Immature natural killer cell (primary cell): ENCODE results near the gene PARP1. TPM values are rescaled to one million over a fixed set of nuclear protein-coding genes. Genes with fewer than 3 reads are reported as not detected.

Experiments used
- DNase-seq, 3 donors: peaks; one replicate each; pipeline ENCODE4 v3.0.0; 2022; ENCODE audit warnings: mixed read lengths in 1 of 3
- H3K27ac Mint-ChIP-seq, 6 donors: one replicate each; pipeline ENCODE4 v1.8.0; 2020; ENCODE audit warnings: mixed read lengths in 6 of 6, mild to moderate bottlenecking in 5 of 6, inconsistent platforms in 4 of 6, moderate library complexity in 3 of 6
- H3K27me3 Mint-ChIP-seq, 3 donors: one replicate each; pipeline ENCODE4 v1.8.0; 2020 to 2021; ENCODE audit warnings: low read depth in 3 of 3, mild to moderate bottlenecking in 3 of 3, mixed read lengths in 3 of 3, moderate library complexity in 3 of 3, inconsistent platforms in 1 of 3
- H3K36me3 Mint-ChIP-seq, 3 donors: one replicate each; pipeline ENCODE4 v1.8.0; 2020; ENCODE audit warnings: mixed read lengths in 3 of 3, inconsistent platforms in 2 of 3, mild to moderate bottlenecking in 2 of 3
- H3K4me1 Mint-ChIP-seq, 2 donors: one replicate each; pipeline ENCODE4 v1.8.0; 2020; ENCODE audit warnings: inconsistent platforms in 2 of 2, mild to moderate bottlenecking in 2 of 2, mixed read lengths in 2 of 2, moderate library complexity in 1 of 2
- H3K4me3 Mint-ChIP-seq, 5 donors: one replicate each; pipeline ENCODE4 v1.8.0; 2020; ENCODE audit warnings: mild to moderate bottlenecking in 5 of 5, mixed read lengths in 5 of 5, inconsistent platforms in 3 of 5, moderate library complexity in 3 of 5
- H3K9me3 Mint-ChIP-seq, 6 donors: one replicate each; pipeline ENCODE4 v1.8.0; 2020; ENCODE audit warnings: mild to moderate bottlenecking in 6 of 6, mixed read lengths in 6 of 6, inconsistent platforms in 4 of 6, moderate library complexity in 3 of 6
- polyA plus RNA-seq, 3 donors: library from polyadenylated mRNA; unstranded; fragments of 300-500 nt; fragmentation: Illumina TruSeq; gene quantifications; one replicate each; pipeline ENCODE4 v1.2.3, GENCODE V29; 2021

The PARP1 gene
- polyA plus RNA-seq, 3 donors from 2014 or later: 36.7 to 130 (median 63.2) TPM

GRCh38 chr1:226425004-226425378, 17.1 kb upstream of the PARP1 start:
- H3K27me3 Mint-ChIP-seq: peaks cover 2 to 6% (median 6%) of the 10 kb centered on the region in 3 donors

GRCh38 chr1:226424221-226425003, 16.5 kb upstream of the PARP1 start:
- H3K36me3 Mint-ChIP-seq: peaks cover 0 to 4% (median 0%) of the 10 kb centered on the region in 3 donors
- peak in 1 of 3 donors; percentile 25 for DNase-seq
- H3K27ac Mint-ChIP-seq: peak overlapping the region in 1 of 6 donors; percentile 23
- H3K27me3 Mint-ChIP-seq: peaks cover 2 to 6% (median 6%) of the 10 kb centered on the region in 3 donors
- H3K4me1 Mint-ChIP-seq: peaks cover 7 to 16% of the 10 kb centered on the region in 2 donors
- H3K4me3 Mint-ChIP-seq: peak overlapping the region in 2 of 5 donors; percentile 18 to 33
- no peaks in the 10 kb centered on the region for H3K9me3 Mint-ChIP-seq

More at GRCh38 chr1:226425004-226425378, 17.1 kb upstream of the PARP1 start:
- DNase-seq: no peak
- Mint-ChIP-seq H3K4me1 (peaks cover 7 to 16% of the 10 kb centered on the region in 2 donors), H3K9me3 (no peaks in the 10 kb centered on the region), H3K27ac (no peak overlapping the region), H3K36me3 (peaks cover 0 to 4% (median 0%) of the 10 kb centered on the region in 3 donors), H3K4me3 (no peak overlapping the region)

- Mint-ChIP-seq H3K9me3 (no peaks in the 10 kb centered on the region), H3K27me3 (peaks cover 4 to 6% (median 5%) of the 10 kb centered on the region in 3 donors), H3K4me1 (peaks cover 14 to 18% of the 10 kb centered on the region in 2 donors), H3K27ac (no peak overlapping the region), H3K36me3 (peaks cover 0 to 4% (median 0%) of the 10 kb centered on the region in 3 donors), H3K4me3 (no peak overlapping the region)
- DNase-seq: no peak
Measured at GRCh38 chr1:226422478-226422877, 14.6 kb upstream of the PARP1 start.

GRCh38 chr1:226420897-226421296, 13.0 kb upstream of the PARP1 start:
- peaks cover 7 to 10% of the 10 kb centered on the region in 2 donors for H3K4me1 Mint-ChIP-seq
- H3K27me3 Mint-ChIP-seq: peaks cover 4 to 8% (median 5%) of the 10 kb centered on the region in 3 donors
- no peak for DNase-seq
- no peak overlapping the region for H3K4me3 Mint-ChIP-seq
- H3K9me3 Mint-ChIP-seq: no peaks in the 10 kb centered on the region
- no peaks in the 10 kb centered on the region for H3K36me3 Mint-ChIP-seq
- no peak overlapping the region for H3K27ac Mint-ChIP-seq

GRCh38 chr1:226420328-226420727, 12.4 kb upstream of the PARP1 start:
- Mint-ChIP-seq H3K4me1 (peaks cover 5 to 7% of the 10 kb centered on the region in 2 donors), H3K9me3 (no peaks in the 10 kb centered on the region), H3K4me3 (no peak overlapping the region), H3K36me3 (no peaks in the 10 kb centered on the region), H3K27me3 (peaks cover 0 to 8% (median 2%) of the 10 kb centered on the region in 3 donors), H3K27ac (no peak overlapping the region)
- DNase-seq: no peak

GRCh38 chr1:226419284-226420029, 11.6 kb upstream of the PARP1 start:
- Mint-ChIP-seq H3K36me3 (no peaks in the 10 kb centered on the region), H3K9me3 (no peaks in the 10 kb centered on the region), H3K27ac (no peak overlapping the region), H3K4me3 (no peak overlapping the region), H3K4me1 (peaks cover 4 to 7% of the 10 kb centered on the region in 2 donors), H3K27me3 (peaks cover 0 to 8% (median 2%) of the 10 kb centered on the region in 3 donors)
- no peak for DNase-seq

- Mint-ChIP-seq H3K9me3 (no peaks in the 10 kb centered on the region), H3K4me3 (no peak overlapping the region), H3K36me3 (no peaks in the 10 kb centered on the region), H3K27me3 (peaks cover 2 to 8% (median 2%) of the 10 kb centered on the region in 3 donors), H3K4me1 (peaks cover 2 to 7% of the 10 kb centered on the region in 2 donors), H3K27ac (no peak overlapping the region)
- DNase-seq: no peak
Measured at GRCh38 chr1:226417830-226418546, 10.1 kb upstream of the PARP1 start.

- Mint-ChIP-seq H3K4me3 (no peak overlapping the region), H3K9me3 (no peaks in the 10 kb centered on the region), H3K27me3 (peaks cover 2 to 8% (median 4%) of the 10 kb centered on the region in 3 donors), H3K4me1 (peaks cover 2 to 7% of the 10 kb centered on the region in 2 donors), H3K27ac (no peak overlapping the region), H3K36me3 (no peaks in the 10 kb centered on the region)
- DNase-seq: no peak
Measured at GRCh38 chr1:226417350-226417749, 9.5 kb upstream of the PARP1 start.

GRCh38 chr1:226414098-226414698, 6.3 kb upstream of the PARP1 start:
- H3K27me3 Mint-ChIP-seq: peaks cover 2 to 7% (median 7%) of the 10 kb centered on the region in 3 donors
- H3K36me3 Mint-ChIP-seq: no peaks in the 10 kb centered on the region
- peaks cover 2 to 7% of the 10 kb centered on the region in 2 donors for H3K4me1 Mint-ChIP-seq
- H3K4me3 Mint-ChIP-seq: no peak overlapping the region
- DNase-seq: no peak
- no peak overlapping the region for H3K27ac Mint-ChIP-seq
- H3K9me3 Mint-ChIP-seq: no peaks in the 10 kb centered on the region

- peaks cover 10 to 11% of the 10 kb centered on the region in 2 donors for H3K4me1 Mint-ChIP-seq
- no peak overlapping the region for H3K4me3 Mint-ChIP-seq
Measured at GRCh38 chr1:226411619-226412018, 3.7 kb upstream of the PARP1 start.

GRCh38 chr1:226410958-226411357, 3.1 kb upstream of the PARP1 start:
- Mint-ChIP-seq H3K9me3 (no peaks in the 10 kb centered on the region), H3K36me3 (no peaks in the 10 kb centered on the region), H3K27ac (no peak overlapping the region), H3K4me1 (peaks cover 17% of the 10 kb centered on the region in 2 donors), H3K27me3 (peaks cover 6 to 21% (median 6%) of the 10 kb centered on the region in 3 donors), H3K4me3 (no peak overlapping the region)
- DNase-seq: no peak

More at GRCh38 chr1:226411619-226412018, 3.7 kb upstream of the PARP1 start:
- Mint-ChIP-seq H3K27ac (peak overlapping the region in 1 of 6 donors; percentile 70), H3K9me3 (no peaks in the 10 kb centered on the region), H3K36me3 (no peaks in the 10 kb centered on the region), H3K27me3 (peaks cover 6 to 21% (median 10%) of the 10 kb centered on the region in 3 donors)
- no peak for DNase-seq

GRCh38 chr1:226409392-226409791, 1.5 kb upstream of the PARP1 start:
- Mint-ChIP-seq H3K9me3 (no peaks in the 10 kb centered on the region), H3K27me3 (peaks cover 6 to 21% (median 6%) of the 10 kb centered on the region in 3 donors), H3K4me3 (peak overlapping the region in 1 of 5 donors; percentile 33), H3K4me1 (peaks cover 32% of the 10 kb centered on the region in 2 donors), H3K36me3 (no peaks in the 10 kb centered on the region), H3K27ac (peak overlapping the region in 2 of 6 donors; percentile 84 to 91)
- no peak for DNase-seq
